ENCODE measurements around the gene HOXB5. TPM values are rescaled to one million over a fixed set of nuclear protein-coding genes. Genes with fewer than 3 reads are reported as not detected.

Gene HOXB5
- total RNA-seq, 1 experiment from 2014 or later: 19.8 TPM

GRCh38 chr17:48563385-48563838 lies 30.2 kb downstream of the HOXB5 start:
- Histone ChIP-seq H4K20me1 (ENCODE audit: insufficient read depth) (no peaks in the 10 kb centered on the region), H3K4me3 (replicated peaks in 1 of 2; ENCODE audit: low read depth in 1 of 2, low read length in 2 of 2) (no peak overlapping the region), H3K4me2 (ENCODE audit: low read length) (no peak overlapping the region), H3K9me2 (ENCODE audit: insufficient read depth) (no peaks in the 10 kb centered on the region), H3K79me2 (ENCODE audit: insufficient read depth, low read length) (peaks cover 21% of the 10 kb centered on the region; the same call in 1 of the 2 replicates), H3K4me1 (ENCODE audit: control insufficient read depth in 1 of 2, insufficient read depth in 2 of 2, low read length in 2 of 2) (no peaks in the 10 kb centered on the region), H2AFZ (ENCODE audit: low read depth, low read length, poor library complexity, severe bottlenecking) (no peak overlapping the region), H3K27me3 (ENCODE audit: insufficient read depth, low read length) (no peaks in the 10 kb centered on the region), H3K36me3 (ENCODE audit: control insufficient read depth in 1 of 2, insufficient read depth in 2 of 2, low read length in 2 of 2) (no peaks in the 10 kb centered on the region), H3K9ac (ENCODE audit: low read length) (no peak overlapping the region), H3K9me3 (ENCODE audit: control insufficient read depth in 1 of 2, insufficient read depth in 1 of 2, low read depth in 1 of 2, low read length in 2 of 2) (no peaks in the 10 kb centered on the region), H3K27ac (ENCODE audit: low read depth, low read length) (no peak overlapping the region)
- intact Hi-C loops (cut with micrococcal nuclease): no loop called here
- DNase-seq (ENCODE audit: low read depth, low spot score) (no peak), ATAC-seq (no peak)
- ChIA-PET CTCF (no interaction called here), POLR2A (no interaction called here), RAD21 (ENCODE audit: low non-redundant PET in 1 of 2, low total read pairs in 2 of 2, uncharacterized antibody in 2 of 2, unreplicated experiment in 2 of 2) (no interaction called here)
- no TSS peak for BruUV-seq (replicated peaks)
- no peak for TF ChIP-seq ATF3 (IDR thresholded peaks at IDR 0.05)
- TF ChIP-seq POLR2A (IDR thresholded peaks at IDR 0.05; ENCODE audit: borderline replicate concordance, extremely low read depth, insufficient read depth, insufficient read length): no peak
- TF ChIP-seq, protein P1, sequence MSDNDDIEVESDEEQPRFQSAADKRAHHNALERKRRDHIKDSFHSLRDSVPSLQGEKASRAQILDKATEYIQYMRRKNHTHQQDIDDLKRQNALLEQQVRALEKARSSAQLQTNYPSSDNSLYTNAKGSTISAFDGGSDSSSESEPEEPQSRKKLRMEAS (IDR thresholded peaks at IDR 0.05): no peak
- TF ChIP-seq POLR2AphosphoS5 (IDR thresholded peaks at IDR 0.05; ENCODE audit: low read depth, low read length): no peak
- TF ChIP-seq ZNF274 (IDR thresholded peaks at IDR 0.05; ENCODE audit: low read depth, low read length): no peak
- no peak for TF ChIP-seq EGR1 (IDR thresholded peaks at IDR 0.05; ENCODE audit: low read depth)
- no peak for TF ChIP-seq SIN3A (IDR thresholded peaks at IDR 0.05; ENCODE audit: low read depth)
- no peak for TF ChIP-seq SRF (IDR thresholded peaks at IDR 0.05; ENCODE audit: low read depth)

- Histone ChIP-seq H3K36me3 (ENCODE audit: control insufficient read depth in 1 of 2, insufficient read depth in 2 of 2, low read length in 2 of 2) (no peaks in the 10 kb centered on the region), H3K9me2 (ENCODE audit: insufficient read depth) (no peaks in the 10 kb centered on the region), H3K27ac (ENCODE audit: low read depth, low read length) (no peak overlapping the region), H2AFZ (ENCODE audit: low read depth, low read length, poor library complexity, severe bottlenecking) (no peak overlapping the region), H3K4me2 (ENCODE audit: low read length) (no peak overlapping the region), H3K27me3 (ENCODE audit: insufficient read depth, low read length) (no peaks in the 10 kb centered on the region), H3K4me1 (ENCODE audit: control insufficient read depth in 1 of 2, insufficient read depth in 2 of 2, low read length in 2 of 2) (no peaks in the 10 kb centered on the region), H3K9ac (ENCODE audit: low read length) (no peak overlapping the region), H4K20me1 (ENCODE audit: insufficient read depth) (no peaks in the 10 kb centered on the region), H3K4me3 (replicated peaks in 1 of 2; ENCODE audit: low read depth in 1 of 2, low read length in 2 of 2) (no peak overlapping the region), H3K9me3 (ENCODE audit: control insufficient read depth in 1 of 2, insufficient read depth in 1 of 2, low read depth in 1 of 2, low read length in 2 of 2) (no peaks in the 10 kb centered on the region), H3K79me2 (ENCODE audit: insufficient read depth, low read length) (peaks cover 20% of the 10 kb centered on the region; the same call in 1 of the 2 replicates)
- RAD21 ChIA-PET (ENCODE audit: low non-redundant PET in 1 of 2, low total read pairs in 2 of 2, uncharacterized antibody in 2 of 2, unreplicated experiment in 2 of 2): no interaction called here
- intact Hi-C loops (cut with micrococcal nuclease): no loop called here
- CTCF ChIA-PET: no interaction called here
- POLR2A ChIA-PET: no interaction called here
- no peak for ATAC-seq
- no peak for DNase-seq (ENCODE audit: low read depth, low spot score)
- no TSS peak for BruUV-seq (replicated peaks)
- TF ChIP-seq POLR2A (IDR thresholded peaks at IDR 0.05; ENCODE audit: borderline replicate concordance, extremely low read depth, insufficient read depth, insufficient read length) (no peak), REST (IDR thresholded peaks at IDR 0.05; ENCODE audit: low read depth) (no peak), ZNF274 (IDR thresholded peaks at IDR 0.05; ENCODE audit: low read depth, low read length) (no peak), FOSL1 (IDR thresholded peaks at IDR 0.05; ENCODE audit: low read depth) (no peak), CTCF (IDR thresholded peaks at IDR 0.05 in 2 of 3, conservative IDR thresholded peaks at IDR 0.05 in 1 of 3; ENCODE audit: borderline replicate concordance in 1 of 3, insufficient read depth in 1 of 3, low read depth in 2 of 3, low read length in 2 of 3) (no peak), SRF (IDR thresholded peaks at IDR 0.05; ENCODE audit: low read depth) (no peak), RAD21 (IDR thresholded peaks at IDR 0.05; ENCODE audit: low read depth) (no peak), EGR1 (IDR thresholded peaks at IDR 0.05; ENCODE audit: low read depth) (no peak), JUND (IDR thresholded peaks at IDR 0.05) (no peak), ATF3 (IDR thresholded peaks at IDR 0.05) (no peak), CEBPB (IDR thresholded peaks at IDR 0.05; ENCODE audit: low read depth) (no peak)
- TF ChIP-seq, protein P1 (IDR thresholded peaks at IDR 0.05): no peak
Measured at GRCh38 chr17:48562934-48563333, 30.6 kb downstream of the HOXB5 start.

Measured in HCT116 (cell line).